Mesothelial cell of epicardium (in vitro differentiated cells): ENCODE results near the gene SLC44A1. TPM values are rescaled to one million over a fixed set of nuclear protein-coding genes. Genes with fewer than 3 reads are reported as not detected.

Experiments used
- DNase-seq, 2 experiments: peaks; one replicate each; pipeline ENCODE4 v3.0.0; 2021; ENCODE audit warnings: low spot score in 2 of 2; ENCODE audit not compliant: unreplicated experiment in 2 of 2
- H3K27ac Mint-ChIP-seq: 2 replicates; pipeline ENCODE4 v1.8.0; 2021; ENCODE audit warnings: mixed read lengths
- H3K27me3 Mint-ChIP-seq: 2 replicates; pipeline ENCODE4 v1.8.0; 2021; ENCODE audit warnings: low read depth, mixed read lengths
- H3K36me3 Mint-ChIP-seq: 2 replicates; pipeline ENCODE4 v1.8.0; 2021; ENCODE audit warnings: mixed read lengths
- H3K4me1 Mint-ChIP-seq: 2 replicates; pipeline ENCODE4 v1.8.0; 2021; ENCODE audit warnings: mixed read lengths
- H3K4me3 Mint-ChIP-seq: 2 replicates; pipeline ENCODE4 v1.8.0; 2021; ENCODE audit warnings: mild to moderate bottlenecking, moderate library complexity, mixed read lengths
- H3K9me3 Mint-ChIP-seq: 2 replicates; pipeline ENCODE4 v1.8.0; 2021; ENCODE audit warnings: mixed read lengths
- total RNA-seq: library from RNA; stranded (reverse); gene quantifications from 3 replicates; pipeline ENCODE4 v1.2.1, GENCODE V29; 2021
- TF ChIP-seq, protein P1 (sequence below): fragments of 200-600 bp; sonication (generic); IDR thresholded peaks from one replicate; pipeline ENCODE4 v1.5.0; 2021; ENCODE audit warnings: antibody characterized with exemption; ENCODE audit not compliant: unreplicated experiment

The SLC44A1 gene
- total RNA-seq, 1 donor from 2014 or later: 49.0 TPM

DNA sequence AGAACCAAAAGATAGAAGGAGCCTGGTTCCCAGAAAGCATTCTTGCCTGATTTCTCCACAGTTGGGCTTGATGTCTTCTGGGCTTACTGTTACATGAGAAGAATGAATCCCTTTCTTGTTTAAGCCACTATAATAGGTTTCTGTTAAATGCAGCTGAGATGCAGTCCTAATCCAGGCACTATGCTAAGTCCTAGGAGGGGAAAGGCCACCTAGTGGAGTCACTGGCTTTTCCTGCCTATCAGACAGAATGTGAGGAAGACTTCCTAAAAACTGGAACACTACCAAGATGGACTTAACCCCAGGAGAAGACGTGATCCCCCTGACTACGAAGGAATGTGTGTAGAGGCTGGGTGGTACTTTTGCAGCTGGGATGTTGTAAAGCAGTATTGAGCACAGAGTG is 169.1 kb downstream of the SLC44A1 start:
- Mint-ChIP-seq H3K27ac (no peak overlapping the region), H3K9me3 (peaks cover 30% of the 10 kb centered on the region), H3K27me3 (no peaks in the 10 kb centered on the region), H3K4me1 (peaks cover 10% of the 10 kb centered on the region), H3K36me3 (peaks cover 5% of the 10 kb centered on the region), H3K4me3 (no peak overlapping the region)
- no peak for DNase-seq
- TF ChIP-seq, protein P1, sequence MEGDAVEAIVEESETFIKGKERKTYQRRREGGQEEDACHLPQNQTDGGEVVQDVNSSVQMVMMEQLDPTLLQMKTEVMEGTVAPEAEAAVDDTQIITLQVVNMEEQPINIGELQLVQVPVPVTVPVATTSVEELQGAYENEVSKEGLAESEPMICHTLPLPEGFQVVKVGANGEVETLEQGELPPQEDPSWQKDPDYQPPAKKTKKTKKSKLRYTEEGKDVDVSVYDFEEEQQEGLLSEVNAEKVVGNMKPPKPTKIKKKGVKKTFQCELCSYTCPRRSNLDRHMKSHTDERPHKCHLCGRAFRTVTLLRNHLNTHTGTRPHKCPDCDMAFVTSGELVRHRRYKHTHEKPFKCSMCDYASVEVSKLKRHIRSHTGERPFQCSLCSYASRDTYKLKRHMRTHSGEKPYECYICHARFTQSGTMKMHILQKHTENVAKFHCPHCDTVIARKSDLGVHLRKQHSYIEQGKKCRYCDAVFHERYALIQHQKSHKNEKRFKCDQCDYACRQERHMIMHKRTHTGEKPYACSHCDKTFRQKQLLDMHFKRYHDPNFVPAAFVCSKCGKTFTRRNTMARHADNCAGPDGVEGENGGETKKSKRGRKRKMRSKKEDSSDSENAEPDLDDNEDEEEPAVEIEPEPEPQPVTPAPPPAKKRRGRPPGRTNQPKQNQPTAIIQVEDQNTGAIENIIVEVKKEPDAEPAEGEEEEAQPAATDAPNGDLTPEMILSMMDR: no peak

DNA sequence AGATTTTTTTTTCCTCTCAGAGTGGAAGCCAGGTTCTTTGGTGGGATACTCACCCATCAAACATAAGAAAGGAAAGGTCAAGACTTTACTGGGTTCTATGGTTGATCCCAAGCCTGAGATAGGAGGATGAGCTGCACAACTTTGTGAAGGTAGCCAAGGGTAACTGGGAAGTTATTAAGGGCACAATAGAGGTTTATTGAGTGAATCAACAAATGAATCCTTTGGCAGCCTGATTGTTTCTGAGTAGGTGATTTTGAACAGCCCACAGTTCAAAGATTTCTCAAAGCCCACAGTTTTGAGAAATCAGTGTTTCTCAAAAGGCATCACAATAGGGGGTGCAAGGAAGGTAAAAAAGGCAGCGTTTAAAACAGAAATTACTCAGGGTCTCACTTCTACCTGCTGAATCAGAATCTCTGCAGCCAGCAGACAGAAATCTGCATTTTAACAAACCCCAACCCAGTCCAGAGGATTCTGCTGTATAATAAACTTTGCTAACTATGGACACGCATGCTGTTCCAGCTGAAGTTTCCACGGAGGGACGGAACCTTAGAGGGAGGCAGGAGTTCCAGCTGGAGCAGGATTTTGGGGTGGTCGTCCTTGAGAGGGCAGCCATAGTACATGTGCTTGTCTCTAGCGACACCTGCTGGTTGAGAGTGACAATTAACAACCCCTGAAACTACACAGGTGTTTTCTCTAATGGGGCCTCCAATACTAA is 170.7 kb downstream of the SLC44A1 start:
- Mint-ChIP-seq H3K36me3 (peaks cover 5% of the 10 kb centered on the region), H3K4me3 (peak overlapping the region; percentile 57), H3K27me3 (no peaks in the 10 kb centered on the region), H3K27ac (no peak overlapping the region), H3K4me1 (peaks cover 17% of the 10 kb centered on the region), H3K9me3 (peaks cover 20% of the 10 kb centered on the region)
- TF ChIP-seq, protein P1: peak; percentile 90
- DNase-seq: peak; percentile 44 to 68

DNA sequence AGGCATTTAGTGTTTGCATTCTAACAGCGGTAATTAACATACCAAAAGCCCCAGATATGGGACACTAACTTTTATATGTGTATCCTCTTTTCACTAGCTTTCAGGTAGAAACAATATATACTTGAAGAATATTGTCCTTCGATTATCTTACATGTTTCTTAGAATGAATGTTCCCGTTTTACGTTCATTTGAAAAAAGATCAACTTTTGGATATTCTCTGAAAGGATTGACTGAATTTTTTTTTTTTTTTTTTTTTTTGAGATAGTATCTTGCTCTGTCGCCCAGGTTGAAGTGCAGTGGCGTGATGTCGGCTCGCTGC is 171.2 kb downstream of the SLC44A1 start:
- TF ChIP-seq, protein P1: peak; percentile 36
- Mint-ChIP-seq H3K4me3 (no peak overlapping the region), H3K27me3 (no peaks in the 10 kb centered on the region), H3K4me1 (peaks cover 17% of the 10 kb centered on the region), H3K27ac (no peak overlapping the region), H3K9me3 (peaks cover 15% of the 10 kb centered on the region), H3K36me3 (peaks cover 5% of the 10 kb centered on the region)
- no peak for DNase-seq

DNA sequence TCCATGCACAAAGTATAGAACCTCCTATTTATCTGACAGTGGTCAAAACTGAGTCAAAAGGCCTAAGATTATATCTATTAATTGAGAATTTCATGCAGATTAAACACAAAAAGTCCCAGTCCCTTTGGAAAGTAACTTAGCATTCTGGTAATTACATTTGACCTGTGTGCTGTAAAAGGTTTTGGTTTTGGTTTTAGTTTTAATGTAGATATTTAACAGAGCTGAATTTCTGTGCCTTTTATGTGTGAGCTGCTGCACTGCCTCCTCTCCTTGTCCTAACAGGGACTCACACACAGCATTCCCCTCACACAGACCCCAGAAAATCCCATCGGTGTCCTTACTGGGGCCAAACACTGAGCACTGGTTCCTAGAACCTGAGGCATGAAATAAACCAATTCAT is 172.4 kb downstream of the SLC44A1 start:
- Mint-ChIP-seq H3K36me3 (no peaks in the 10 kb centered on the region), H3K27ac (no peak overlapping the region), H3K4me3 (no peak overlapping the region), H3K27me3 (no peaks in the 10 kb centered on the region), H3K4me1 (peaks cover 17% of the 10 kb centered on the region), H3K9me3 (peaks cover 5% of the 10 kb centered on the region)
- no peak for DNase-seq
- TF ChIP-seq, protein P1: no peak

DNA sequence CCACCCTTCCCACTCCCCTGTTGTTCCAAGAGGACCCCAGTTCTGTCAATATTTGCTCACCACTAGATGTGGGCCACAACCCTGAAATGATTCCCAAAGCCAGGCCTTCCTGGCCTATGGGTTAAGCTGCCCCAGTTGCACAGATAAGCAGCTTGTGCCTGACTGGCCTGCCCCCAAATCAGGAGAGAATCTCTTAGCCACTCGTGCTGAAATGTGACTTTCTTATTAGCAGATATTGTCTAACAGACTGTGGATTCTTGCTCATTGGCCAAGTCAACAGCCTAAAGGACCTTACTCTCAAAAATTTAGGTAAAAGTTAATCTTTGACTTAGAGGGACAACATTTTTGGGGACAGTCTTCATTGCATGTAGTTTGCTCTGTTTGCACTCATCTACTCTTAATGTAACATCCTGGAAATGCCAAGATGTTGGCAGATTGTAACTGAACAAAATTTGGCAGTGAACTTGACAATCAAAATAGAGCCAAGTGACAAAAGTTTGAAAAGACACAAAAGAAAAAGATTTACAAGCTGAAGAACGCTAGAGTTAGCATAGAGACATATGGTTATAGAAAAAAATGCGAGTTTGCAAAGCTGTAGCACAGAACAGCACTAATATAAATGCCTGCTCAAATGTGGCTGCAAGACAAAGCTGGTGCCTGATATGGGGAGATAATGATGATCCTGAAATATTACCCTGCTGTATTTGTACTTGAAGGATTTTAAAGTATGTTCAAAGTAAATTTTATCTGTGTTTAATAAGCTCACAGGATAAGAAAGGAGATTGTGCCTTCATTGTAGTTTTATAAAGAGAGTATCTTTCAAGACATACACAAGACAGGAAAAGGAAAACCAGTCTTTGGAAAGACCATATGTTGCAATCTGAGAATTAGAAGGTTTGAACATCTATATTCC is 174.4 kb downstream of the SLC44A1 start:
- Mint-ChIP-seq H3K4me1 (peaks cover 13% of the 10 kb centered on the region), H3K4me3 (no peak overlapping the region), H3K9me3 (no peaks in the 10 kb centered on the region), H3K27ac (no peak overlapping the region), H3K36me3 (no peaks in the 10 kb centered on the region), H3K27me3 (no peaks in the 10 kb centered on the region)
- TF ChIP-seq, protein P1: no peak
- no peak for DNase-seq
